ENCODE measurements around the gene SMIM38. TPM values are rescaled to one million over a fixed set of nuclear protein-coding genes. Genes with fewer than 3 reads are reported as not detected.
A peak's percentile ranks its signal among the peaks of the same experiment; 100 is the strongest.

The SMIM38 gene
- total RNA-seq, 3 donors from 2014 or later: 2.2 TPM; not detected in 2

DNA sequence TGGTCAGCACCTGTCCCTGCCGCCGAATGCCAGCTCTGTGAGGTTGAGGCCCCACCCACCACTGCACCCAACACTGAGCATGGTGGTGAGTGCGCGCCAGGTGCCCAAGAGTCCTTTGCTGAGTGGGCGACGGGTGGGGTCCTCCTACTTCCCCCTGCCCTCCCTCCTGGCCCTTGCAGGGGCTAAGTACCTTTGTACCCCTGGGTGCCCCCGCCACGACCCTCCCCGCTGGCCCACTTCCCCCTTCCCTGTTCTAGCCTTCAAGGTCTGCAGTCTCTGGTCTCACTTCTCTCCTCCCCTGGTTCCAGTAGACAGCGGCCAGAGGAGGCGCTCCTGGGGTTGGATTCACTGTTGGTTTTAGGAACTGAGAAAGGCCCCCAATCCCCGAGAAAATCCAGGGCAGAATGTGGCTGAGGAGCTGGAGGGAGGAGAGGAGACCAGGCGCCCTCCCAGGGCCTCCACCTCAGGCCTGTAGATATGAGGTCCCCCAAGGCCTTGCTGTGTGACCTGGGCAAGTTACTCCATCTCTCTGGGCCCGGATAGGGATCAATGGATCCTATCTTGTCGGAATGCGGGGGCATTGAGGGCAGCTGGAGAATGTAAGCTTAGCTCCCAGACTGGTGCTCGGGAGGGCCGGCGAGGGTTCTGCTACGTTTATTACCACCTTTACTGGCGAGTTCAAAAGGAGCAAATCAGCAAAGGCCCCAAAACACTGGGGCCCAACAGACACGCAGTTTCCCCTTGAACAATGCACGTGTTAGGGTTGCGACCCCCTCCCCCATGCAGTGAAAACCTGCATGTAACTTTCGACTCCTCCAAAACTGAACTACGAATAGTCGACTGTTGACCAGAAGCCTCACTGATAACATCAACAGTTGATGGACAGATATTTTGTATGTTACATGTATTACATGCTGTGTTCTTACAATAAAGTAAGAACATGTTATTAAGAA lies 31.9 kb upstream of the SMIM38 start:
- TF ChIP-seq, protein P1, sequence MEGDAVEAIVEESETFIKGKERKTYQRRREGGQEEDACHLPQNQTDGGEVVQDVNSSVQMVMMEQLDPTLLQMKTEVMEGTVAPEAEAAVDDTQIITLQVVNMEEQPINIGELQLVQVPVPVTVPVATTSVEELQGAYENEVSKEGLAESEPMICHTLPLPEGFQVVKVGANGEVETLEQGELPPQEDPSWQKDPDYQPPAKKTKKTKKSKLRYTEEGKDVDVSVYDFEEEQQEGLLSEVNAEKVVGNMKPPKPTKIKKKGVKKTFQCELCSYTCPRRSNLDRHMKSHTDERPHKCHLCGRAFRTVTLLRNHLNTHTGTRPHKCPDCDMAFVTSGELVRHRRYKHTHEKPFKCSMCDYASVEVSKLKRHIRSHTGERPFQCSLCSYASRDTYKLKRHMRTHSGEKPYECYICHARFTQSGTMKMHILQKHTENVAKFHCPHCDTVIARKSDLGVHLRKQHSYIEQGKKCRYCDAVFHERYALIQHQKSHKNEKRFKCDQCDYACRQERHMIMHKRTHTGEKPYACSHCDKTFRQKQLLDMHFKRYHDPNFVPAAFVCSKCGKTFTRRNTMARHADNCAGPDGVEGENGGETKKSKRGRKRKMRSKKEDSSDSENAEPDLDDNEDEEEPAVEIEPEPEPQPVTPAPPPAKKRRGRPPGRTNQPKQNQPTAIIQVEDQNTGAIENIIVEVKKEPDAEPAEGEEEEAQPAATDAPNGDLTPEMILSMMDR (IDR thresholded peaks at IDR 0.05): no peak
- peaks cover 8% of the 10 kb centered on the region for H3K9me3 ChIP-seq
- no peaks in the 10 kb centered on the region for H3K36me3 ChIP-seq (ENCODE audit: low read depth)
- peak in 2 of 3 donors; percentile 18 to 46 for DNase-seq
- intact Hi-C loops (cut with DNase I, micrococcal nuclease): no loop called here
- H3K4me1 ChIP-seq (ENCODE audit: low read depth): peaks cover 19% of the 10 kb centered on the region
- H3K4me3 ChIP-seq: no peak overlapping the region
- ATAC-seq: no peak

DNA sequence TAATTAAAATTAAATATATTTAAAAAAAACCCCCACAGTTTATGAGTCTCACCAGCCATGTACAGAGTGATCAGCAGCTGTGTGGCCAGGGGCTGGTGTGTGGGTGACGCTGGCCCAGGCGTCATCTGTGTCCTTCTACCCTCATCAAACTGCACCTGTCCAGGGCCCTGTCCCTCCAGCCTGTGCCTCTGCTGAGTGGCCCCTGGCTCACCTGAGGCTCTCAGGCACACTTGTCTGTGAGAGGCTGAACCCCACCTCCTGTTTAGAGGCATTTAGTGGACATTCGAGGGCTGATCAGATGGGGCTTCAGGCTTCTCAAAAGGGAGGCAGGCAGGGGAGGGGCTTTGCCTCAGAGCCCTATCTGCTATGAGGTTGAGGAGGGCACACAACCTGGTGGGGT lies 29.9 kb upstream of the SMIM38 start:
- intact Hi-C loops (cut with DNase I, micrococcal nuclease): no loop called here
- Histone ChIP-seq H3K4me3 (no peak overlapping the region), H3K36me3 (ENCODE audit: low read depth) (no peaks in the 10 kb centered on the region), H3K4me1 (ENCODE audit: low read depth) (peaks cover 19% of the 10 kb centered on the region), H3K9me3 (peaks cover 8% of the 10 kb centered on the region)
- TF ChIP-seq, protein P1 (IDR thresholded peaks at IDR 0.05): no peak
- DNase-seq (no peak), ATAC-seq (no peak)

DNA sequence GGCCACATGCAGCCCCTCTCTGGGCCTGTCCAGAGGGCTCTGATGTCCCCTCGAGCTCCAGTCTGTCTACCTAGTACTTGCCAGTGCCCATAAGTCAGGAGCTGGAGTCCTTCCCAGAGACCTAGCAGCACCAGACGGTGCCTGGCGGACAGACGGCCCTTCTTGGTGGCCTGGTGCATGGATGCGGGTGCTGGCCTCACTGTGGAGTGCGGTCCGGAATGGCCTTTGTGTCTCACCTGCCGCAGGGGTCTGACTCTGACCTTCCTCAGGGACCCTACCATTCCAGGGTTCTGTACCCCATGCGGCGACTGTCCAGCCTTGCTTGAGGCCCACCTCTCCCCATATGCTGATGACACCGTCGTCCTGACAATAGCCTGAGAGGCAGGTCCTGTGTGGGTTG lies 29.4 kb upstream of the SMIM38 start:
- intact Hi-C loops (cut with DNase I, micrococcal nuclease): no loop called here
- H3K36me3 ChIP-seq (ENCODE audit: low read depth): no peaks in the 10 kb centered on the region
- peak in 1 of 3 donors; percentile 17 for DNase-seq
- H3K4me1 ChIP-seq (ENCODE audit: low read depth): peaks cover 19% of the 10 kb centered on the region
- no peak for ATAC-seq
- H3K4me3 ChIP-seq: no peak overlapping the region
- peaks cover 8% of the 10 kb centered on the region for H3K9me3 ChIP-seq
- TF ChIP-seq, protein P1 (IDR thresholded peaks at IDR 0.05): no peak

DNA sequence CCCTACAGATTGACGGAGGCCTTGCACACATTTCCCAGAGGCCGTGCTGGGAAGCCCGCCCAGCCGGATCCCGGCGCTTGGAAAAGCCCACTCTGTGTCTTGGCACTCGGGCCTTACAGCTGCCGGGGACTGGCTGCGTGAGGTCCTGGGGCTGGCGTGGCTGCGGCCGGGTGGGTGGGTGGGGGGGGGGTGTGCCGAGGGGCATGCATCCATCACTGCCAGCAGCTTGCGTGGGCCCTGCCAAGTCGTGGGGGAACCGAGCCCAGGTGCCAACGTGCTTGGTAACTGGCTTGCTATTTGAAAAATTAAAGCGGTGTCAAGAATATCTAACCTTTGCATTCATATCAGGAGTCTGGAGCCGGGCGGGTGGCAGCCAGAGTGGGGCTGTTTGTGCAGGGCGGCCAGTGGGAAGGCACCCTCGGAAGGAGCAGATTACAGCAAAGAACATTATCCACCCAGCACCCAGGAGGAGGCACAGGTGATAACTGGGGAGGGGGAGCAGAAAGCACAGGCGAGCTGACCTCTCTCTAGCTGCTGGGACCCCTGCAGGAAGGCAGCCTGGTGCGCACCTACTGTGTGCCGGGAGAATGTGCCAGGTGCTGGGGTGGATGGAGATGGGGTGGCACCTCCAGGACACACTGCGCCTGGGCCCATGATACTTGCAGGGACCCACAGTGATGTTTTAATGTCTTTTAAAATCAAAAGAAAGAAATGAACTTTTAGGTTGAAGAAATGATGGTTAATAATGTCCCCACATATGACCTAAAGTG lies 28.5 kb upstream of the SMIM38 start:
- no peak overlapping the region for H3K4me3 ChIP-seq
- DNase-seq (peak in 1 of 3 donors; percentile 19), ATAC-seq (no peak)
- peaks cover 19% of the 10 kb centered on the region for H3K4me1 ChIP-seq (ENCODE audit: low read depth)
- intact Hi-C loops (cut with DNase I, micrococcal nuclease): no loop called here
- TF ChIP-seq, protein P1 (IDR thresholded peaks at IDR 0.05): no peak
- no peaks in the 10 kb centered on the region for H3K36me3 ChIP-seq (ENCODE audit: low read depth)
- H3K9me3 ChIP-seq: peaks cover 8% of the 10 kb centered on the region

DNA sequence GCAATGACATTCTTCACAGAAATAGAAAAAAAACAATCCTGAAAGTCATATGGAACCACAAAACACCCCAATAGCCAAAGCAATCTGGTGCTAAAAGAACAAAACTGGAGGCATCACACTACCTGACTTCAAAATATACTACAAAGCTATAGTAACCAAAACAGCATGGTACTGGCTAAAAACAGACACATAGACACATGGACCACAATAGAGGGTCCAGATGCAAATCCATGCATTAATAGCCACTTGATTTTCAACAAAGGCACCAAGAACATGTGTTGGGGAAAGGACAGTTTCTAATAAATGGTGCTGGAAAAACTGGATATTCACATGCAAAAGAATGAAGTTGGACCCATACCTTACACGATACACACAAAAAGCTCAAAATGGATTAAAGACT lies 27.9 kb upstream of the SMIM38 start:
- no peaks in the 10 kb centered on the region for H3K36me3 ChIP-seq (ENCODE audit: low read depth)
- TF ChIP-seq, protein P1 (IDR thresholded peaks at IDR 0.05): no peak
- no peak overlapping the region for H3K4me3 ChIP-seq
- DNase-seq (no peak), ATAC-seq (no peak)
- H3K9me3 ChIP-seq: peaks cover 8% of the 10 kb centered on the region
- intact Hi-C loops (cut with DNase I, micrococcal nuclease): no loop called here
- H3K4me1 ChIP-seq (ENCODE audit: low read depth): peaks cover 13% of the 10 kb centered on the region

Data from mucosa of descending colon (tissue), 3 donors.